Mesendoderm (in vitro differentiated cells): ENCODE measurements around the gene TUBB.
"Not testable (repeated sequence)": the region's sequence is repeated elsewhere in the genome, so short reads cannot be mapped to it uniquely, and the experiment has no call there.

Experiments used
- DNase-seq: peaks from one replicate; pipeline ENCODE4 v3.0.0; 2013
- H2AK5ac ChIP-seq: 2 replicates; pipeline ENCODE4 v1.6.1; 2013; ENCODE audit warnings: low read length, inconsistent platforms
- H2BK120ac ChIP-seq: 2 replicates; pipeline ENCODE4 v1.6.1; 2013; ENCODE audit warnings: low read depth, mild to moderate bottlenecking, low read length, moderate library complexity, mixed read lengths
- H2BK15ac ChIP-seq: replicated peaks from 2 replicates; pipeline ENCODE4 v1.6.1; 2013; ENCODE audit warnings: low read depth, mild to moderate bottlenecking, moderate library complexity
- H2BK5ac ChIP-seq: 2 replicates; pipeline ENCODE4 v1.6.1; 2013; ENCODE audit warnings: low read length, inconsistent platforms
- H3K18ac ChIP-seq: 2 replicates; pipeline ENCODE4 v1.6.1; 2013; ENCODE audit warnings: mild to moderate bottlenecking, low read length, mixed read lengths
- H3K23ac ChIP-seq: one replicate; pipeline ENCODE4 v1.6.1; 2013; ENCODE audit warnings: low read length
- H3K27ac ChIP-seq: 2 replicates; pipeline ENCODE4 v1.5.1; 2013; ENCODE audit warnings: low read depth, mild to moderate bottlenecking, inconsistent platforms, low read length, moderate library complexity
- H3K27me3 ChIP-seq: 2 replicates; pipeline ENCODE4 v1.6.1; 2013; ENCODE audit warnings: low read length, control low read depth, mild to moderate bottlenecking, inconsistent platforms; ENCODE audit not compliant: insufficient read depth, poor library complexity
- H3K36me3 ChIP-seq: 2 replicates; pipeline ENCODE4 v1.6.1; 2013; ENCODE audit warnings: low read length, inconsistent platforms; ENCODE audit not compliant: control insufficient read depth, insufficient read depth
- H3K4ac ChIP-seq: one replicate; pipeline ENCODE4 v1.6.1; 2013; ENCODE audit warnings: low read depth, mild to moderate bottlenecking, low read length, moderate library complexity
- H3K4me1 ChIP-seq: 2 replicates; pipeline ENCODE4 v1.6.1; 2013; ENCODE audit warnings: low read depth, low read length, inconsistent platforms; ENCODE audit not compliant: control insufficient read depth
- H3K4me2 ChIP-seq: 2 replicates; pipeline ENCODE4 v1.6.1; 2013; ENCODE audit warnings: low read length
- H3K4me3 ChIP-seq: 2 replicates; pipeline ENCODE4 v1.5.1; 2013; ENCODE audit warnings: mild to moderate bottlenecking, low read length
- H3K56ac ChIP-seq: one replicate; pipeline ENCODE4 v1.6.1; 2013; ENCODE audit warnings: low read length
- H3K79me1 ChIP-seq: 2 replicates; pipeline ENCODE4 v1.6.1; 2013; ENCODE audit warnings: low read length, inconsistent platforms
- H3K79me2 ChIP-seq: 2 replicates; pipeline ENCODE4 v1.6.1; 2013; ENCODE audit warnings: mild to moderate bottlenecking, low read length; ENCODE audit not compliant: control insufficient read depth, insufficient read depth
- H3K9ac ChIP-seq: 2 replicates; pipeline ENCODE4 v1.6.1; 2013; ENCODE audit warnings: low read length, inconsistent platforms
- H4K5ac ChIP-seq: one replicate; pipeline ENCODE4 v1.6.1; 2013; ENCODE audit warnings: low read length
- H4K8ac ChIP-seq: one replicate; pipeline ENCODE4 v1.6.1; 2013; ENCODE audit warnings: low read depth, mild to moderate bottlenecking, control low read depth, low read length, moderate library complexity
- WGBS: extraction: QIAGEN DNeasy Blood & Tissue Kit; methylation state at CpG from one replicate; pipeline ENCODE4 v1.1.7; 2013; ENCODE audit warnings: low lambda C conversion rate, missing lambda C conversion rate; ENCODE audit not compliant: insufficient coverage; ENCODE audit errors: extremely low coverage; 5-methylcytosine and 5-hydroxymethylcytosine counted together

TUBB gene

DNA sequence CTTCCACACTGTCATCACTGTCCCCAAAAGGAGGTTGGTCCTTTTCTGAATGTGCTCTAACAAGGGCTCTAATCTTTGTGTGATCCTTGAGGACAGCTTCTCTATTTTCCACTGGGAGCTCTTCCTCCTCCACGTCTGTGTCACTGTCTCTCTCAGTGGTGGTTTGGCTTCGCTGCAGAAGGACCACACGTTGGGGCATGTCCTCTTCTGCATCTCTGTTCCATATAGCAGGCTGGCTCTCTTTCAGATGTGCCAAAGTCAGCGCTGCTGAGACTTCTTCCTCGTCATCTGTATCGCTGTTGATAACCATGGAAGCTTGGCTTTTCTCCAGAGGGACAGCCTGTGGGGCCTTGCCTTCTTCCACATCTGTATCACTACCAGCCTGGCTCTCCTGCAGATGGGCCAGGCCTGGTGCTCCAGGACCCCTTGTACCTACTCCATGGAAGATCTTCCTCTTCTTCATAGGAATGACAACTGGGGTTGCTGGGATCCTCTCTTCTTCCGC lies 7.7 kb upstream of the TUBB start:
- Histone ChIP-seq H3K23ac (no peak overlapping the region), H3K79me1 (peaks cover 4% of the 10 kb centered on the region), H2AK5ac (no peak overlapping the region), H2BK15ac (no peak overlapping the region), H3K36me3 (peaks cover 9% of the 10 kb centered on the region), H3K27ac (no peak overlapping the region), H2BK120ac (no peak overlapping the region), H4K8ac (no peak overlapping the region), H4K5ac (no peak overlapping the region), H3K56ac (no peak overlapping the region), H3K4me2 (no peak overlapping the region), H2BK5ac (no peak overlapping the region), H3K4ac (no peak overlapping the region), H3K4me1 (peaks cover 2% of the 10 kb centered on the region), H3K79me2 (peaks cover 4% of the 10 kb centered on the region), H3K4me3 (no peak overlapping the region), H3K18ac (no peak overlapping the region), H3K9ac (no peak overlapping the region), H3K27me3 (no peaks in the 10 kb centered on the region)
- WGBS: no CpG with 5 or more reads among the region's 7 CpGs
- DNase-seq: no peak

- Histone ChIP-seq H2BK120ac (no peak overlapping the region), H3K56ac (no peak overlapping the region), H3K79me1 (peaks cover 4% of the 10 kb centered on the region), H3K18ac (no peak overlapping the region), H2BK5ac (no peak overlapping the region), H4K8ac (no peak overlapping the region), H3K79me2 (peaks cover 4% of the 10 kb centered on the region), H3K4me1 (peaks cover 2% of the 10 kb centered on the region), H3K4ac (no peak overlapping the region), H4K5ac (no peak overlapping the region), H2AK5ac (no peak overlapping the region), H3K4me2 (no peak overlapping the region), H3K4me3 (no peak overlapping the region), H3K23ac (no peak overlapping the region), H3K27me3 (no peaks in the 10 kb centered on the region), H3K27ac (no peak overlapping the region), H3K9ac (no peak overlapping the region), H3K36me3 (peaks cover 9% of the 10 kb centered on the region), H2BK15ac (no peak overlapping the region)
- WGBS: no CpG with 5 or more reads among the region's 1 CpG
- DNase-seq: no peak
Measured at GRCh38 chr6:30714263-30714662, 5.9 kb upstream of the TUBB start.

DNA sequence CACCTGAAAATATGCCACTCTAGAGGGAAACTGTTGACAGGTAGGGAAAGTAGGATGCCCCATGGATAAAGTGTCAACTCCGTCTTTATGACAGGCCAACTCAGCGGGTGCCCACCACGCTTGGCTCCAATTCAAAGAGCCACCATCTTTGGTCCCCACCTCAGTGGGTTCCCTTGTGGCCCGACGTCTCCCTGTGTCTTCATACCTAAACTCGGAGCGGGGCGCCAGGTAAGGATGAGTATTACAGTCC lies 3.3 kb upstream of the TUBB start:
- Histone ChIP-seq H3K79me2 (peaks cover 18% of the 10 kb centered on the region), H2AK5ac (peak overlapping the region; percentile 92), H3K79me1 (peaks cover 4% of the 10 kb centered on the region), H2BK120ac (no peak overlapping the region), H4K8ac (no peak overlapping the region), H3K36me3 (peaks cover 9% of the 10 kb centered on the region), H3K4ac (peak overlapping the region; percentile 72), H3K9ac (peak overlapping the region; percentile 78), H3K23ac (peak overlapping the region; percentile 32), H4K5ac (no peak overlapping the region), H2BK15ac (no peak overlapping the region), H3K27ac (peak overlapping the region; percentile 33), H2BK5ac (peak overlapping the region; percentile 21), H3K4me2 (peak overlapping the region; percentile 67), H3K56ac (peak overlapping the region; percentile 89), H3K18ac (peak overlapping the region; percentile 72), H3K4me1 (peaks cover 2% of the 10 kb centered on the region), H3K27me3 (no peaks in the 10 kb centered on the region), H3K4me3 (peak overlapping the region; percentile 65)
- WGBS: no CpG with 5 or more reads among the region's 8 CpGs
- DNase-seq: no peak

- no peak within 1 kb of the TSS for H2BK15ac ChIP-seq
- H3K18ac ChIP-seq: peak within 1 kb of the TSS; percentile 72
- H3K4ac ChIP-seq: peak within 1 kb of the TSS; percentile 72
- H3K4me2 ChIP-seq: peak within 1 kb of the TSS; percentile 67
- H3K36me3 ChIP-seq: peaks cover 9% of the 10 kb centered on the region
- peak within 1 kb of the TSS; percentile 27 for H2BK5ac ChIP-seq
- peak within 1 kb of the TSS; percentile 65 for H3K4me3 ChIP-seq
- WGBS: no CpG with 5 or more reads among the region's 48 CpGs
- peaks cover 23% of the 10 kb centered on the region for H3K79me2 ChIP-seq
- DNase-seq: peak; percentile 100
- no peak within 1 kb of the TSS for H4K5ac ChIP-seq
- peak within 1 kb of the TSS; percentile 78 for H3K9ac ChIP-seq
- peaks cover 2% of the 10 kb centered on the region for H3K4me1 ChIP-seq
- no peak within 1 kb of the TSS for H2BK120ac ChIP-seq
- H3K27ac ChIP-seq: peak within 1 kb of the TSS; percentile 75
- no peak within 1 kb of the TSS for H4K8ac ChIP-seq
- H3K27me3 ChIP-seq: no peaks in the 10 kb centered on the region
- H3K79me1 ChIP-seq: peaks cover 4% of the 10 kb centered on the region
- H3K23ac ChIP-seq: peak within 1 kb of the TSS; percentile 32
- peak within 1 kb of the TSS; percentile 92 for H2AK5ac ChIP-seq
- peak within 1 kb of the TSS; percentile 89 for H3K56ac ChIP-seq
Measured at GRCh38 chr6:30717129-30717844, 2.9 kb upstream of the TUBB start, which contains the start of gene MDC1. Gene MDC1, minus strand, starts transcription at chr6:30717281. Its CDS starts 2,106 bp downstream, at chr6:30715175.

- Histone ChIP-seq H3K79me2 (peaks cover 31% of the 10 kb centered on the region), H3K4ac (peak overlapping the region; percentile 81), H3K27ac (peak overlapping the region; percentile 75), H3K56ac (peak overlapping the region; percentile 78), H3K9ac (peak overlapping the region; percentile 70), H2BK5ac (peak overlapping the region; percentile 1), H3K4me3 (peak overlapping the region; percentile 50), H3K4me2 (peak overlapping the region; percentile 25), H3K18ac (peak overlapping the region; percentile 36)
- not testable (repeated sequence) for H4K5ac ChIP-seq, DNase-seq, H3K4me1 ChIP-seq, H3K36me3 ChIP-seq, H3K27me3 ChIP-seq, H4K8ac ChIP-seq, H3K79me1 ChIP-seq, H2BK15ac ChIP-seq, H2BK120ac ChIP-seq, H2AK5ac ChIP-seq, H3K23ac ChIP-seq
- WGBS: no CpG with 5 or more reads among the region's 37 CpGs
Measured at GRCh38 chr6:30717845-30718720, 2.1 kb upstream of the TUBB start.
